GM19351 (cell line): Measurements from ENCODE around the gene COQ6.
"Not testable (repeated sequence)": the region's sequence is repeated elsewhere in the genome, so short reads cannot be mapped to it uniquely, and the experiment has no call there.

Source experiments
- ATAC-seq: cut with Tn5 transposase; IDR thresholded peaks from one replicate; pipeline ENCODE4 v1.9.1; 2021; ENCODE audit warnings: mild to moderate bottlenecking, moderate library complexity; ENCODE audit not compliant: unreplicated experiment

COQ6 gene

GRCh38 chr14:73977896-73978295 is 27.8 kb downstream of the COQ6 start:
- no peak for ATAC-seq

- no peak for ATAC-seq
Measured at GRCh38 chr14:73988065-73988464, 38.0 kb downstream of the COQ6 start.

- not testable (repeated sequence) for ATAC-seq
Measured at GRCh38 chr14:73988656-73989055, 38.6 kb downstream of the COQ6 start.

GRCh38 chr14:73991092-73991491 is 41.0 kb downstream of the COQ6 start:
- ATAC-seq, result no peak

- ATAC-seq, result not testable (repeated sequence)
Measured at GRCh38 chr14:73994926-73995325, 44.8 kb downstream of the COQ6 start.

- no peak for ATAC-seq
Measured at GRCh38 chr14:73995977-73996378, 45.9 kb downstream of the COQ6 start.

GRCh38 chr14:73996731-73997107 is 46.6 kb downstream of the COQ6 start:
- ATAC-seq, result no peak

GRCh38 chr14:73997108-73997943 is 47.2 kb downstream of the COQ6 start:
- ATAC-seq, result no peak

GRCh38 chr14:73997944-73998447 is 47.9 kb downstream of the COQ6 start:
- ATAC-seq, result no peak

GRCh38 chr14:73998726-73999125 is 48.6 kb downstream of the COQ6 start:
- ATAC-seq, result no peak

- ATAC-seq, result not testable (repeated sequence)
Measured at GRCh38 chr14:74005664-74006063, 55.6 kb downstream of the COQ6 start.

- ATAC-seq, result no peak
Measured at GRCh38 chr14:74008843-74009499, 58.9 kb downstream of the COQ6 start.
